Stimulated activated CD4-positive, alpha-beta T cell treated with anti-CD3 and anti-CD28 coated beads, Interleukin-1b, Interleukin-23, amount 100 ng/mL, for 48 hours (primary cell): ENCODE results near the gene MCF2L2.
"Not testable (repeated sequence)": the region's sequence is repeated elsewhere in the genome, so short reads cannot be mapped to it uniquely, and the experiment has no call there.

Experiments
- DNase-seq: peaks from one replicate; pipeline ENCODE4 v3.0.0-alpha.2; 2020

MCF2L2 gene

DNA sequence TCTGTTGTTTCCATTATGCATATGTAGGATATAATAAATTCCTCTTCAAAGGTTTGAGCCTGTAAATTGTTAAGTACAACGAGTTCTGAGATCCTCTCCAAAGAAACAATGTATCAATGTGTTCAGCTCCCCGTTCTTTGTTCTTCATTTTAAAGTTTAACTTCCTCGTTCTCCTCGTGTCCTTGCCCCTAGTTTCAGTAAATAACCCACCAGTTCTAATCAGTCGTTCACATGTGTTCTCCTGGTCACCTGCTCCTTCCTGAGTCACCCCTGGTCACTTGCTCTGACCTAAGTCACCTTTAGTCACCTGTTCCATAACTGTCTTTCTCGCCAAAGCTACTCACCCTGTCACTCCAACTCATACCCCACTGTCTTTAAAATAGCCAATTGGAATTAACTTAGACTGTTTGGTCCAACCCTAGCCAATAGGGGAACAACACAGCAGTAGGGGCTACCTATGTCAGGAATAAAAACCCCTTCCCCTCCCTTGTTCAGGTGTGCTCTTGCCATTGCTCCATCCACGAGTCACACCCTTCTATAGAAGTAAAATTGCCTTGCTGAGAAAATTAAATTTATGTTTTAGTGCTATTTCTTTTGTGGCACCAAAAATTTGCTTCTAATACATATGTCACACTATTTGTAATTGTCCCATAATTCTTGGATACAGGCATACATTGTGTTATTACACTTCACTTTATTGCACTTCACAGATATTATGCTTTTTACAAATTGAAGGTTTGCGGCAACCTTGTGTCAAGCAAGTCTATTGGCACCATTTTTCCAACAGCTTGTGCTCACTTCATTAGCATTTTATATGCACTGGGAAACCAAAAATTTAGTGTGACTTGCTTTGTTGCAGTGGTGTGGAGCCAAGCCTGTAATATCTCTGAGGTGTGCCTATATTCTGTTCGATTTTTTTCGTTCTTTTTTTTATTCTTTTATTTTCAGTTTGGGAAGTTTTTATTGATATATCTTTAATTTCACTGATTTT is 15.3 kb upstream of the MCF2L2 start:
- no peak for DNase-seq

DNA sequence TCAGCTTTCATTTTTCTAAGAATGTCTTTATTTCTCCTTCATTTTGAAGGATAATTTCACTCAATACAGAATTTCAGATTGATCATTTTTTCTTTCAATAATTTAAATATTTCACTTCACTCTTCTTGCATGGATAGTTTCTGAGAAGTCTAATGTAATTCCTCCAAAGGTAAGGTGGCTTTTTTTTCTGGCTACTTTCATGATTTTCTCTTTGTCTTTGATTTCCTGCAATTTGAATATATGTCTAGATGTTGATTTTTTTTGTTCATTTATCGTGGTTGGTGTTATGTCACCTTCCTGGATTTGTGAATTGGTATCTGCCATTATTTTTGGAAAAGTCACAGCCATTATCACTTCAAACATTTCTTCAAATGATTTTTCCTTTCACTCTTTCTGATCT is 14.6 kb upstream of the MCF2L2 start:
- DNase-seq: no peak

DNA sequence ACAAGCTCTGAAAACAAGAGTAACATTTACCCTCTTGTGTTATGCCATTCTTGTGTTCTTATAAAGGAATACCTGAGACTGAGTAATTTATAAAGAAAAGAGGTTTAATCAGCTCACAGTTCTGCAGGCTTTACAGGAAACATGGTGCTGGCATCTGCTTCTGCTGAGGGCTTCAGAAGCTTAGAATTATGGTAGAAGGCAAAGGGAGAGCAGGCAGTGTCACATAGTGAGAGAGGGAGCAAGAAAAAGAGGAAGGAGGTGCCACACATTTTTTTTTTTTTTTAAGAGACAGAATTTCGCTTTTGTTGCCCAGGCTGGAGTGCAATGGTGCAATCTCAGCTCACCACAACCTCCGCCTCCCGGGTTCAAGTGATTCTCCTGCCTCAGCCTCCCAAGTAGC is 12.1 kb upstream of the MCF2L2 start:
- DNase-seq: not testable (repeated sequence)

DNA sequence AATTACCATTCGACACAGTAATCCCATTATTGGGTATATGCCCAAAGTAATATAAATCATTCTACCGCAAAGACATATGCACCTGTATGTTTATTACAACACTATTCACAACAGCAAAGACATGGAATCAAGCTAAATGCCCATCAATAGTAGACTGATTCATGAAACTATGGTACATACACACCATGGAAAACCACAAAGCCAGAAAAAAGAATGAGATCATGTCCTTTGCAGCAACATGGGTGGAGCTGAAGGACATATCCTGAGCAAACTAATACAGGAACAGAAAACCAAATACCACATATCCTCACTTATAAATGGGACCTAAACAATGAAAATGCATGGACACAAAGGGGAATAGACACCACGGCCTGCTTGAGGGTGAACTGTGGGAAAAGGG is 11.1 kb upstream of the MCF2L2 start:
- no peak for DNase-seq

DNA sequence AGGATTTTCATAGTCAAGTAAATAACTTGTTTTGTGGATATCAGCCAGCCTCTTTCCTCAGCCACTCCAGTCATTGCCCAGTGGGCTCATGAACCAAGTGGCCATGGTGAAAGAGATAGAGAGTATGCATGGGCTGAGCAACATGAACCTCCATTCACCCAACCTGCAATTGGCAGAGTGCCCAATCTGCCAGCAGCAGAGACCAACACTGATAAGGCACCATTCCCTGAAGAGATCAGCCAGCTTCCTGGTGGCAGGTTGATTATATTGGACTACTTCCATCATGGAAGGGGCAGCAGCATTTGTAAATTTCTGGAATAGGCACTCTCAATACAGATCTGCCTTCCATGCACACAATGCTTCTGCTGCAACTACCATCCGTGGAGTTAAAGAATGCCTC is 10.3 kb upstream of the MCF2L2 start:
- no peak for DNase-seq

DNA sequence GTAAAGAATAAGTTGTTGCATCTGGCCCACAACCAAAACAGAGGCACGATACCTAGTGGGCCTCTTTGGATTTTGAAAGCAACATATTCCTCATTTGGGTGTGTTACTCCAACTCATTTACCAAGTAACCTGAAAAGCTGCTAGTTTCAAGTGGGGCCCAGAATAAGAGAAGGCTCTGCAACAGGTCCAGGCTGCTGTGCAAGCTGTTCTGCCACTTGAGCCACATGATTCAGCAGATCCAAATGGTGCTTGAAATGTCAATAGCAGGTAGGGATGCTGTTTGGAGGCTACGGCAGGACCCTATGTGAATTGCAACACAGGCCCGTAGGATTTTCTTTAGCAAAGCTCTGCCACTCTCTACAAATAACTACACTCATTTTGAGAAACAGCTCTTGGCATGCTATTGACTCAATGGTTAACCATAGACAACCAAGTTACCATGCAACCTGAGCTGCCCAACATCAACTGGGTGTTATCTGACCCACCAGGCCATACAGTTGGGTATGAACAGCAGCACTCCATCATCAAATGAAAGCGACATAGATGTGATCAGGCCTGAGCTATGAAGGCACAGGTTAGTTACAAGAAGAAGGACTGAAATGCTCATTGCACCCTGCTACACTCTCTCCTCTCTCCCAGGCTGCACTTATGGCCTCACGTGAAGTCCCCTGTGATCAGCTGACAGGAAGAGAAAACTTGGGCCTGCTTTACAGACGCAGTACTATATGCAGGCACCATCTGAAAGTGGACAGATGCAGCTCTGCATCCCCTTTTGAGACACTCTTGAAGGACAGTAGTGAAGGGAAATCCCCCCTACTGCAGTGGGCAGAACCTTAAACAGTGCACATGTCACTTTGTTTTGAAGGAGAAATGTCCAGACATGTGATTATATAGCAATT is 9.5 kb upstream of the MCF2L2 start:
- no peak for DNase-seq

DNA sequence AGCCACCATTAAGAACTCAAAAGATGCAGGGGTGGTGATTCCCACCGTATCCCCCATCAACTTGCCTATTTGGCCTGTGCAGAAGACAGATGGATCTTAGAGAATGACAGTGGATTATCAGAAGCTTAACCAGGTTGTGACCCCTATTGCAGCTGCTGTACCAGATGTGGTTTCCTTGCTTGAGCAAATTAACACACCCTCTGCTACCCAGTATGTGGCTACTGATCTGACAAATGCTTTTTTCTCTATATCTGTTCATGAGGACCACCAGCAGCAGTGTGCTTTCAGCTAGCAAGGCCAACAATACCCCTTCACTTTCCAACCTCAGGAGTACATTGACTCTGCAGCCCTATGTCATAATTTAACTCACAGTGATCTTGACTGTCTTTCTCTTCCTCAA is 8.6 kb upstream of the MCF2L2 start:
- no peak for DNase-seq

DNA sequence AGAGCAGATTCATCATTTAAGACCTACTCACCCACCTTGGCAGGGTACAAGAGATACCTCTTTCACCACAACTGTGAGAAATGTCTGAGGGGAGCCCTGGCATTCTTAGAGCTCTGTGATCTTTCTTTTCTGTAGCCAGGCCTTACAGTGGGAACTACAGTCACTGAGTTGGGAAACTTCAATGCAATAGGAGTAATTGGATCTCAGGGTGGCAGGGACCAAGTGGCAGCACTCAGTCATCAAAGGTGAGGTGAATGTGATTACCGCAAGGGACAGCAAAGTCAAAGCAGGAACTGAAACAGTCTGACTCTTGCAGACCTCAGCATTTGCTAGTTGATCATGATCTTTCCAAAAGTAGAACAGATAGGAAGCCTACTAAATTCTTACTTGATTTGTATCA is 7.2 kb upstream of the MCF2L2 start:
- peak; percentile 55 for DNase-seq

DNA sequence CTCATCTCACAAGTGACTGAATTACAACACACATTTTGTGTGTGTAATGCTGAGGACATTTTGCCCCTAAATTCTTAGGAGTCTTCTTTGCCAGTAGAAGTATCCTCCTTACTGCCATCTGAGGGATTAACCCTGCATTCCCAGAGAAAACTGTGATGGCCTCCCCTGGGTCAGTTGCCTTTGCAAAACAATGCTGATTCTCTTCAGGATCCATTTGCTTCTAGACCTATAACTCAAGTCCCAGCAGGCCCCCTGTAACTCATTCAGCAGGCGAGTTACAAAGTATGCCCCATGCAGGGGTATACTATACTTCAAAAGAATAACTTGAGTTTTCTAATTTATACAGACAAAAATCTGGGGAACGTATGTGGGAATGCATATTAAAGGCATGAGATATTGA is 6.6 kb upstream of the MCF2L2 start:
- no peak for DNase-seq

DNA sequence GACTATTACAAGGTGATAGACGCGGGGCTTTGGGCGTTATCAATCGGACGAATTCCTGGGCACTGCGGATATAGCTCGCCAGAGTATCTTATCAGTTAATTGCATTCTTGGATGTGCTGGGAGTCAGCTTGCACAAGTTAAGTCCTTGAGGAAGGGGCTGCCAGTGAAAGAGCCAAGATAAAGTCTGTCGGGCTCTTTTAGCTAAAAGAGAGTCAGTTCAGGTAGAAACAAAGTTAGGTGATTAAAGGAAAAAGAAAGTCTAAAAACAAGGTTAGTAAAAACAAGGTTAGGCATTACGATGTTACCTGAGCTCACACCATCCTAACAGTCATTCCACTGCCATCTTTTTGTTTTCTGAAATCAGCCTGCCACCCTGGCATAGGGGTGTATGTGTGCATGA is 6.1 kb upstream of the MCF2L2 start:
- DNase-seq: no peak

DNA sequence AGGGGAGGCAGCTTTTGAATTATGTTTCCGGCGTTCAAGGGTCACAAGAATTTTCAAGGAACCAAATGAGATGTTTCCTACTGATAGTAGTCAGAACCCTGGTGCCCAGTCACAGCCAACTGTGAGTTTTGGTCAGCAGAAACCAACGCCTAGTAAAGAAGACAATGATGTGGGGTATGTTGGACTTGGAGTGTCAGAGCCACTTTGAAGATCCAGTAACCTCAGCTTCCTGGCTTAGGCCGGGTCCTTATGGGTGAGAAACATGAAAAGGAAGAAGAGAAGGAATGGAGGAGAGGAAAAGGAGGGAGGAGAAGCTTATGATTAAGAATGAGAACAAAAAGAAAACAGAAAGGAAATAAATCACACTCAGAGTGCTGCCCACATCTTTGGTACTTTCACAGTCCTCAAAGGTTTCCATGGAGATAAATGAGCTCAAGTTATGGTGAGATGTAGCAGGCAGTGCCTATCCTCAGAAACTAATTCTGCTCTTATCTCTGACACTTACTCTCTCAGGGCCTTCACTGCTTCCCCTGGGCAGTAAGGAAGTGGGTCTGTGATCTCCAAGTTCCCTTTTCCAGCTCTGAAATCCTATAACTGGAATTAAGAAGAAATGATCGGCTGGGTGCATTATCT is 2.0 kb upstream of the MCF2L2 start:
- DNase-seq: peak; percentile 31

DNA sequence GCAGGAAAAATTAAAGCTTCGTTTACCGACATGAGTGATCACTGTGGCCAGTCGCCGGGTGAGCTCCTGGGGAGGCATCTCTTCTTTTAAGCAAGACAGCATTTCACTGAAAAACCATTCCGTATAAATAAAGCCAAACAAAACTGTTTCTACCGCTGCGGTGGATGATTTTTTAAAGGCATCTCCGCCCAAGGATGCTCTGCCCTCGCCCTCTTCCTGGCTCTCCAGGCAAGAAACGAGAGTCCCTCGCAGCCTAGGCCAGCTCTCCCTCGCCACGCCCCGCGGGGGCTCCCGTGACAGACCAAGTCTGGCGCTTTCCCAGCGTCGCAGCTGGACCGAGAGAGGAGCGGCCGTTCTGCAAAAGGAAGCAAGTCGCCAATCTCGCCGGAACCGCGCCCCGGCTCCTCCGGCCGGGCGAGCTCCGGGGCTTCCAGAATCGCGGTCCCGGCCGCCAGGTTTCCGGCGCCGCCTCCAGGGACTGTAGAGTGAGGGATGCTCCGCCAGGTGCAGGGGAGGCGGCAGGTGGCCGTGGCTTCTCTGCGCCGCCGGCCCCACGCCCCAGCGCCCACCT is 458 bp downstream of the MCF2L2 start:
- peak; percentile 25 for DNase-seq

DNA sequence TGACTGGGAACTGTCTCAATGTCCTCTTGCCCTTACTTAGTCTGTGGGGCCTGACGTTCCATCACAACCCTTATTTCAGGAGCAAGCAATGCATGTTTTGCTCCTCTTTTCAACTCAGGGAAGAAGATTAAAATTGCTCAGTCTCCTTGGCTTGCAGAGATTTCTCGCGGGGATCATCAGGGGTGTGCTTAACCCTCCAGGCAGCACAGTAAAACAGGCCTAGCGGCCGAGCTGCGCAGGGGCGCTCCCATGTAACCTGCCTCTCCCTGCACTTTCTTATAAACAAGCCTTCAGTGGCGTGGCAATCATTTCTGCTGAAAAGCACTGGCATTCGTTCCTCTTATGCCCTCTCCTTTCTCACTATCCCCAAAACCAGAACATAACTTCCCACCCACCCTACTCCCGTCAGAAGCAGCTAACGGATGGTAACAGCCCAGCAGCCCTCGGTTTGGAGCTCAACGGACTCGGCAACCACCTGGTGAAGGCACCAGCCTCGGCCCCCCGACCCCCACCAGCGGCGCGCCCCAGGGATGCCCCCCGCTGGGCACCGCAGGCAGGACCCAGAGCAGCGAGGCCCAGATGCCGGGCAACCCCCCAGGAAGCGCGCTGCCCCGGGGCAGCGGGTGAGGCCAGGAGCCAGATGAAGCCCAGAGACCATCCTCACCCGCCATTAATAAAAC is 1.1 kb downstream of the MCF2L2 start:
- DNase-seq: no peak

DNA sequence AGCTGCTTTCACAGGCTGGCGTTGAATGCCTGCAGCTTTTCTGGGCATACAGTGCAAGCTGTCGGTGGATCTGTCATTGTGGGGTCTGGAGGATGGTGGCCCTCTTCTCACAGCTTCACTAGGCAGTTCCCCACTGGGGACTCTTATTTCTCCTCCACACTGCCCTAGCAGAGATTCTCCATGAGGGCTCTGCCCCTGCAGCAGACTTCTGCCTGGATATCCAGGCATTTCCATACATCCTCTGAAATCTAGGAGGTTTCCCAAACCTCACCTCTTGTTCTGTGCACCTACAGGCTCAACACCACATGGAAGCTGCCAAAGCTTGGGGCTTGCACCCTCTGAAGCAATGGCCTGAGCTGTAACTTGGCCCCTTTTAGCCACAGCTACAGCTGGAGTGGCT is 9.6 kb downstream of the MCF2L2 start:
- not testable (repeated sequence) for DNase-seq

DNA sequence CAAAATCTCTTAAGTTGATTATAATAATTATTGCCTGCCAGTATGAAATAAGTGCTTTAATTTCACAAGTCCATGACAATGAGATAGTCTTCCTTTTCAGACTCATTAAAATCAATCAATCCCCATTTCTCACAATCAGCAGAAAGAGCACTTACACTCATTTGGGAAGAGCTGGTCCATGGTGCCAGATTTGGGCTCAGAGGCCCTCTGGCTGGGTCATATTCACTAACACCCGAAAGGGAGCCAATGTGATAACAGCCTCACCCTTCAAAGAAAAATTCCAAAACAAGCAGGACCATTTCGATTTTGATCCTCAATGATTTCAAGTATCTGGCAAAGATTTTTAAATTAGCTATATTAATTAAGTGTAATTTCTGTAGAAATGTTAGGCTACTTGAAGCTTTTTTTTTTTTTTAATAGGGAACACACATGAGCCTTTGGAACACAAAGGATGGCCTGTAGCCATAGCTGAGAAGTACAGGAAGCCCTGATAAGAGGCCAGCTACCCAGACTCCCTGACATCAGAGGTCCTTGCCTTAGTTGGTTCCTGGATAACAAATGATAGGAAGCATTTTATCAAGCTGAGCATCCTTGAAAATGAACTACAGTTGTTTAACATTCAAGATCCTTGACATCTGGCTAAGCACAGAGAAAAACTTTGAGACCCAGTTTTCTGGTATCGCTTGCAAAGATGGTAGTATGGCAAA is 17.1 kb downstream of the MCF2L2 start:
- no peak for DNase-seq

DNA sequence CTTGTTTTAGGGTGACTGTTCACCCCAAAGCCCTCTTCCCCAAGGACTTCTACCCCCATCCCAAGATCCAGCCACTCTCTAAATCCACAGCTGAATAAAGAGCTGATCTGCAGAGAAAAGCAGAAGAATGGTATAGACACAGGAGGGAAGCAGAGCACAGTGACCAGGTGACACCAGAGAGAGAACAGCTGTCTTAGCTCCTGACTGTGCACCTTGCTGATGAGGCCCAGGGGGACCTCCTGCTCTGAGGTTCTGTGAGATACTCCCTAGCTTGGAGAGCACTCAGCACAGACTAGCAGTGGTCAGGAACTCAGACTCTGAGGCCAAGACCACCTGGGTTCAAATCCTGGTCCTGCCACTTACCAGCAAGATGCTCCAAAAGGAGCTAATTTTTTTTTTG is 17.7 kb downstream of the MCF2L2 start:
- DNase-seq: no peak

DNA sequence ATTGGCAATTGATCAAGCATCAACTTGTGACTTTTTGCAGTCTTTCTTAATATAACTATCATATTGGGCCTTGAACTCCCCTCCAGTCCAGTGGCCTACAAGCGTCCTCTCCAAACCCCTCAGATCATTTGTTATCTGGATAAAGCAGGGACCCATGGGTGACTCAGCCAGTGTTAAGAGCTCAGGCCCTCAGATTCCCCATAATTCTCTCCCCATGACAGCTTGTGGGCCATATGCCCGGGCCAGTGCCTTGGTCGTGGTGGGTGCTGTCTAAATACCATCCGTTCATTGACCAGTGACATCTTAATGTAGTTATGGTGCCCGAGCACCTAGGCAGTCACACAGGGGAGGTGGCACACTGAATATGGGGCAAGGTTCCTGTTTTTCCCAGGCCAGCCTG is 18.1 kb downstream of the MCF2L2 start:
- DNase-seq: no peak

DNA sequence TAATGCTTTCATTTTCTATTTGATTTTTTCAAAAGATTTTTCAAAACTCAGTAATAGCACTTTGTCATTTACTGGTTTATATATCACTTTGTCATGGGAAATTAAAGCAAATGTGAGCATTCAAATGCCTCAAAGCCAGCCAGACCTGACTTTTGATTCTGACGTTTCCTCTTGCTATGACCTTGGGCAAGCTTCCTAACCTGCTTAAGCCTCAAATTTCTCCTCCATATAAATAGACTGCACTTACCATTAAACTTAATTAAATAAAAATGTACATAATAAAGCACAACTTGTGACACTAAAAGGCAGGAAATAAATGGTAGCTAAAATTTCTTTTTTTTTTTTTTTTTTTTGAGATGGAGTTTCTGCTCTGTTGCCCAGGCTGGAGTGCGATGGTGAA is 19.2 kb downstream of the MCF2L2 start:
- DNase-seq: no peak

DNA sequence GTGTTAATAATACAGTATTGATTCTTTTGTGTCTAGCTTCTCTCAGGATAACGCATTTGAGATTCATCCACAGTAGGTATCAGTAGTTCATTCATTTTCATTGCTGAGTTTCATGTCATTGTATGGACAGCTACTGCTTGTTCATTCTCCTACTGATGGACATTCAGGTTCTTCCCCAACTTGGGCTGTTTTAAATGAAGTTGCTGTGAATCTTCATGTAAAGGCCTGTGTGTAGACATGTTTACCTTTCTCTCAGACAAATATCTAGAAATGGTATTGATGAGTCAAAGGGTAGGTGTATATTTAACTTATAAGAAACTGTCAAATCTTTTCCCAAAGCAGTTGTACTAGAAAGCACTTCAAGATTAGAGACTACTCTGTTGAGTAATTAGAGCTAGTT is 26.7 kb downstream of the MCF2L2 start:
- DNase-seq: no peak

DNA sequence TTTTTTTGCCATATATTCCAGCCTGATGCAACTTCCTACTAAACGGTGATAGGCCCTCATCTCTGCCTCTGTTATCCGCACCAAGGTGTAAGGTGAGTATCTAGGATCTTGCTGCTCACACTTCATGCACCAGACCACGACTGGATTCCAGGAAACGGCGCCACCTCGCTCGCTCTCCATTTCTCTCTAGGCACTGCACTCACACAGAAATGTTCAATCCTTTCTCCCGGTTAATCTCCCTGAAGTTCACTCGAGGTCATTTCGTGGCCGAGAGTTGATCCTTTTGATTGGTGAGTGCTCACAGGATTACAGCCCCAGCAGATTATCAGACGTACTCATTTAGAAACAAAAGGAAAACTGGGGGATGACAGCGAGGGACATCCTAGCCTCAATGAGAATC is 28.1 kb downstream of the MCF2L2 start:
- DNase-seq: no peak

DNA sequence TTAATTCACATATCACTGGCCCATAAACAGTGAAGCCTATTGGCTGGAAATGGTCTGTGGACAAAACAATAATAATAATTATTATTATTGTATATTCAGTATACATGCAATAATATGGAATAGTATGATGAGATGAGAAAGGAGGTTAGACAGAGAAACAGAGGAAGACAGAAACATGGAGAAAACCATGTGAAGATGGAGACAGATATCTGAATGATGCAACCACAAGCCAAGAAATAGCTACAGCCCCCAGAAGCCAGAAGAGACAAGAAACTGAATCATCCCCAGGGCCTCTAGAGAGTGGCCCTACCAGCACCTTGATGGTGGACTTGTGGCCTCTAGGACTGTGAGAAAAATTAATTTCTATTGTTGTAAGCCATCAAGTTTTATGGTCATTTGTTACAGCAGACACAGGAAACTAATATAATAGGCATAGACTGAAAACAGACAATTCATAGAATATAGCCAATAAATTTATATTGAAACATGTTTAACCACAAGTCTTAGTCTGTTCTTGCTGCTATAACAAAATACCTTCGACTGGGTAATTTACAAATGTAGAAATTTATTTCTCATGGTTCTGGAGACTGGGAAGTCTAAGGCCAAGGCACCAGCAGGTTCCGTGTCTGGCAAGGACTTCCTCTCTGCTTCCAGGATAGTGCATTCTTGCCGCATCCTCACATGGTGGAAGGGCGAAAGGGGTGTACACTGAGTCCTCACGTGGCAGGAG is 31.6 kb downstream of the MCF2L2 start:
- no peak for DNase-seq
